GM19023 (cell line): ENCODE results near the gene FREM3.
"Not testable (repeated sequence)": the region's sequence is repeated elsewhere in the genome, so short reads cannot be mapped to it uniquely, and the experiment has no call there.

ENCODE experiments used
- ATAC-seq: cut with Tn5 transposase; IDR thresholded peaks from one replicate; pipeline ENCODE4 v1.9.1; 2021; ENCODE audit warnings: mild to moderate bottlenecking, moderate library complexity; ENCODE audit not compliant: unreplicated experiment

The FREM3 gene

GRCh38 chr4:143700416-143701352 is at the start of gene FREM3:
Gene FREM3, minus strand, starts transcription at chr4:143700675. Its CDS starts 0 bp downstream, at chr4:143700675.
- peak; percentile 44 for ATAC-seq

- ATAC-seq: no peak
Observed at GRCh38 chr4:143745874-143746273, 45.4 kb upstream of the FREM3 start.

GRCh38 chr4:143743591-143743990 is 43.1 kb upstream of the FREM3 start:
- no peak for ATAC-seq

- ATAC-seq: no peak
Observed at GRCh38 chr4:143742834-143743233, 42.4 kb upstream of the FREM3 start.

- no peak for ATAC-seq
Observed at GRCh38 chr4:143736861-143737260, 36.4 kb upstream of the FREM3 start.

GRCh38 chr4:143736061-143736460 is 35.6 kb upstream of the FREM3 start:
- ATAC-seq: not testable (repeated sequence)

- no peak for ATAC-seq
Observed at GRCh38 chr4:143728166-143728565, 27.7 kb upstream of the FREM3 start.

GRCh38 chr4:143726714-143727113 is 26.2 kb upstream of the FREM3 start:
- ATAC-seq: no peak

- ATAC-seq: no peak
Observed at GRCh38 chr4:143721317-143721716, 20.8 kb upstream of the FREM3 start.

- not testable (repeated sequence) for ATAC-seq
Observed at GRCh38 chr4:143718748-143719147, 18.3 kb upstream of the FREM3 start.

- ATAC-seq: no peak
Observed at GRCh38 chr4:143713955-143714625, 13.6 kb upstream of the FREM3 start.

GRCh38 chr4:143713553-143713952 is 13.1 kb upstream of the FREM3 start:
- ATAC-seq: no peak

GRCh38 chr4:143712155-143712550 is 11.7 kb upstream of the FREM3 start:
- no peak for ATAC-seq

- no peak for ATAC-seq
Observed at GRCh38 chr4:143711543-143712154, 11.2 kb upstream of the FREM3 start.

GRCh38 chr4:143701365-143701764 is 890 bp upstream of the FREM3 start:
- no peak for ATAC-seq

- ATAC-seq: peak; percentile 20
Observed at GRCh38 chr4:143700046-143700415, 444 bp downstream of the FREM3 start.

- ATAC-seq: no peak
Observed at GRCh38 chr4:143699331-143700045, 987 bp downstream of the FREM3 start.

GRCh38 chr4:143693856-143694255 is 6.6 kb downstream of the FREM3 start:
- ATAC-seq: no peak

GRCh38 chr4:143692241-143692640 is 8.2 kb downstream of the FREM3 start:
- no peak for ATAC-seq

- no peak for ATAC-seq
Observed at GRCh38 chr4:143679434-143679833, 21.0 kb downstream of the FREM3 start.

GRCh38 chr4:143673629-143674028 is 26.8 kb downstream of the FREM3 start:
- ATAC-seq: not testable (repeated sequence)
